GM21528 (cell line): ENCODE measurements around the gene RGP1.

Experiments
- ATAC-seq: cut with Tn5 transposase; IDR thresholded peaks from one replicate; pipeline ENCODE4 v1.9.1; 2021; ENCODE audit warnings: mild to moderate bottlenecking, moderate library complexity; ENCODE audit not compliant: unreplicated experiment, low FRiP score

RGP1 gene

DNA sequence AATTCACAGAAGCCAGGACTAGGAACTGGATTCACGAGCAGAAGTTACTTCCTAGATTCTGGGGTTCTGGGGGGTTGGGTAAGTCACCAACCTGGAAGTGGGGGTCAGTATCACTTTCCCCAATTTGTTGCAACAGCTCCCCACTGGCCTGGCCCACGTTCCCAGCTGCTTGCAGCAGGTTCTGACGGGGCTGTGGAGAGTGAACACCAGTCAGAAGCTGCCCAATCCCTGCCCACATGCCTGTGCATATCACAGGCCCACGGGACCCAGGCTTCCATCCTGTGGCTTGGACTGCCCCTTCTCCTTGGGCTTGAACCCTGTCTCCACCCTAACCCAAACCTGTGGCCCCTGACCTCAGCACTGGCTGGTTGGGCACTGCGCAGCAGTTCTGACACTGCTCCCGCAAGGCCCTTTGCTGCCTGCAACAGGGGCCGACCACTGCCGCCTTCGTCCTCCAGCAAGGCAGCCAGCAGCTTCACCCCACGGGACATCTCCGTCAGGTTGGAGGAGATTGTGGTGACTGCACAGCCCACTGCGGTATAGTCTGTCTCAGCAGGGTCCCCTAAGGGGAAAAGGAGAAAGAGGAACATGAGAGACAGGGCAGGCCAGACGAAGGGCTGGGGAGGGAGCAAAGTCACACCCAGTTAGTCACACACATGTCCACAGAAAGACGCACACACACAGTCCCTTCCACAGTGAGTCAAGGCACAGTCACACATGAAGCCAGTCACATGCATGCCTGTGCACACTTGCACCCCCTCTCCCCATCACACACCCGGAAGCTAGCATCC is 30.2 kb upstream of the RGP1 start:
- no peak for ATAC-seq

DNA sequence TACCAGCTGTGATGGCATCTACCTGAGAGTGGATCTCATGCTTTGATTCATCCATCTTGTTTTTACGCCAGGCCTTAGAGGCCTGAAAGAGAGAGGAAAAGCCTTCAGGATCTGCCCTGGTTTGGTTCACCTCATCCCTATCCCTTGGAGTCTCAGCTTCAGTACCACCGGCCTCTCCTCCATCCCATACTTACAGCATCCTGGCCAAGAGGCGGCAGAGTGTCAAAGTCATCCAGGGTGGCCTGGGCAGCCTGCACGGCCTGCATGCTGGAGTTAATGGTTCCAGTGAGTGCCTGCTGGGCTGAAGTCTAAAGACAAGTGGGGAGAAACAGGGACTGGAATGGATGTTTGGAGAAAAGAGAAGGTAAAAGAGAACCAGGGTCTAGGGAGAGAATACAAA is 29.5 kb upstream of the RGP1 start:
- ATAC-seq, result no peak

DNA sequence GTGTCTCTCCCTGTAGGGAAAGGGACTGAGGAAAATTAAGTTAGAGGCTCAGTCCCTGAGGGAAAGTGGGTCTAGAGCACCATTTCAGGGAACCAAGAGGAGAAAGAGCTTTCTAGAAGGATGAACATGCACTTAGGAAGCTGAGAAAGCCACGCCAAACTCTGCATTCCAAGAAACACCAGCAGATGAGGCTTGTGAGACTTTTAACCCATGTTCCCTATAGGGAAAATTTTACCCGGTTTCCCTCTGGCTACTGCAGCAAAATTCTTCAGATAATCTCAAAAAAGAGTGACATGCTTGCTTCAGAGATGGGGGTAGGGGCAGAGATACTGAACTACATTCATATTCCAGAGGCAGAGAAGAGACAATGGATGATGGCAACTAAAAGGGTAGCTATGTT is 25.7 kb upstream of the RGP1 start:
- ATAC-seq, result no peak

GRCh38 chr9:35723908-35724307 is 25.2 kb upstream of the RGP1 start:
- ATAC-seq, result no peak

GRCh38 chr9:35725362-35725761 is 23.7 kb upstream of the RGP1 start:
- ATAC-seq, result no peak

- ATAC-seq, result no peak
Measured at GRCh38 chr9:35726931-35727330, 22.2 kb upstream of the RGP1 start.

DNA sequence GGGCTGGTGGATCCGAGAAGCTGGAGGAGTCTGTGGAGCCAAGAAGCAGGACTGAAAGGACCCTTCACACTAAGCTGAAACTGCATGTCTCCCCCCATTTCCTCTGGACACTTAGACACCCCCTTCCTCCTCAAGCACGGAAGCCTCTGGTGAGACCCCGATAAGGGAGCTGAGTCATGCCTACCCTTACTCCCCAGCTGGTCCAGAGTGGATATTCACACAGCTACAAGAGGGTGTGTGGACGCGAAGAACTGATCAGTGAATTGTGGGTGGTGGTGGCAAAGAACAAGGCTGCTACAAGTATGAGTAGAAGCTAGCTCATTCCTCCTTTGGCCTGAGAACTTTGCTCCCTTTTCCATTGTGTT is 21.4 kb upstream of the RGP1 start:
- no peak for ATAC-seq

DNA sequence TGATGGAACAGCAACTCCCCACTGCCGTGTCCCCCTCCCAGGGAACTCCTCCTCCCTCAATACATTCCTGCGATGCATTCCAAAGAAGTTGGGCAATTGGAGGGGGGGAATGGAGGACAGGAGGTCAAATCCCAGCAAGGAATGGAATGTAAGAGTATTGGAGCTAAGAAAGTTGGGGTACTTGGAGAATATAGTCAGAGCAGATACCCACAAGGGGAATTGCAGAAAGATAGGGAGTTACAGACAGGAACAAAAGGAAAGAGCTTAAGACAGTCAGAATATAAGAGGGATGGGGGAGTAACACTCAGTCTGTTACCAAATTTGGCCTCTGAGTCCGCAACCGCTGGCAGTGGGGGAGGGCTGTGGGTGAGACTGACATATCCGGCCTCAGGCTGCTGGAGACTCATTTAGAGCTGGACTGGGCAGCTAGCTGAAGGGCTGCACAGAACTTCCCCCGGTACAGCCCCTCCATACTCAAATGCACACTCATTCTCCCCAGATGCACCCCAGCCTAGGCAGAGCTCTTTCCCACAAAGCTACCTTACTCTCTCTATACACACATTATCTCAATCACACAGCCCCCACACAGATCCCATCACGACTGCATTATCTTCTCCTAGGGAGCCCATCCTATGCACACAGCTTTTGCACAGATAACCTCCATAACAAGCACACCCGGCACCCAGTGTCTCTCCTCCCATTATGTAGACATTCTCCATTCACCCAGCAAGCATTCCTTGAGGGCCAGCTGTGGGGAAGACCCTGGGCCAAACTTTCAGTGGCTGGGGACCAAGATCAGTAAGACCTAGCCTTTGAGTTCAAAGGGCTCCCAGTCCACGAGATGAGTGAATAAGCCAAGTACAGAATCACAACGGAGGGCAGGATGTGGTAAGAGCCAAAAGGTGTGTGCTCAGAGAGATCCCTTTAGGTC is 20.8 kb upstream of the RGP1 start:
- ATAC-seq, result no peak

DNA sequence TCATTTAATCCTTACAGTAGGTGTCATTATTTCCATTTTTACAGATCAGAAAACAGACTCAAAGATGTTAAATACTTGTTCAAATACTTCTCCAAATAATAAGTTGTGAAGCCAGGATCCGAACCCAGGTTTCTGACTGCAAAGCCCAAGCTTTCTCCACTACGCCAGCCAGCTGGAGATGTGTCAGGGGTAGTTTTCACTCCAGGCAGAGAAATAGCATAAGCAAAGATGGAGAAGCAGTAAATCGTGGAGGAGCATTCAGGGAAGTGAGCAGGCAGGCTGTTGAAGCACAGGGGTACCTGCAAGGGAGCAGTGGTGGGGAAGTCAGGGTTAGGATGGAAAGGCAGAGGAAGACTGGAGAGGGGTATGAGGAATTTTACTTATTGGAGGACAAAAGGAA is 20.0 kb upstream of the RGP1 start:
- ATAC-seq, result no peak

DNA sequence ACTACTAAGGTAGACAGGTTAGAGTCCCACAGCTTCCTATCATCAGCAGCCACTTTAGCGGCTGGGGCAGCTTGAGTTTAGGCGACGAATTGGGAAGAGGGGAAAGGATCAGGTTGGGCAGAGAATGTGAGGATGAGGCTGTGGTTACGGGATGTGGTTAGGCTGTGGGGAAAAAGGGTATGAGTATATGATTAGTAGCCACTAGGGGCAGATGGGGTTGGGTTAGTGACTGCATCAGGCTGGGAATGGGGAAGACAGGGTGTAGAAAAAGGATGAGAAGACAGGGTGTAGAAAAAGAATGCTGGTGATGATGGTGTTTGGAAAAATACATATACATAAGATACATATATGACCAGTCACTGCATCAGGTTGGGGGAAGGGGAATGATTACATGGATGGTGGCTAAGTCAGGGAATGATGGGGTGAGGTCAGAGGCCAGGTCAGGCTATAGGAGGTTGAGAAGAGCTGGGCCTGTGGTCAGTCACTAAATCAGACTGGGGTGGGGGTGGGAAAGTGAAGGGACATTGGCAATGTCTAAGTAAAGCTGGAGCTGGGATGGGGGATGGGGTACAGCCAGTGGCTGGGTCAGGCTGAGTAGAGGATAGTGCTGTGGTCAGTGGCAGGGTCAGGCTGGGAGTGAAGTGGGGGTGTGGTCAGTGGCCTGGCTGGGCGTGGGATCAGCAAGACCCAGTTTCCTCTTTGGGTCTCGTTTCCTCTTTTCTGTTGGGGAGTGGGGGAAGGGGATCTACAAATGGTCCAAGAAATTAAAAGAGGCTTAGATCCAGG is 19.2 kb upstream of the RGP1 start:
- ATAC-seq, result no peak

DNA sequence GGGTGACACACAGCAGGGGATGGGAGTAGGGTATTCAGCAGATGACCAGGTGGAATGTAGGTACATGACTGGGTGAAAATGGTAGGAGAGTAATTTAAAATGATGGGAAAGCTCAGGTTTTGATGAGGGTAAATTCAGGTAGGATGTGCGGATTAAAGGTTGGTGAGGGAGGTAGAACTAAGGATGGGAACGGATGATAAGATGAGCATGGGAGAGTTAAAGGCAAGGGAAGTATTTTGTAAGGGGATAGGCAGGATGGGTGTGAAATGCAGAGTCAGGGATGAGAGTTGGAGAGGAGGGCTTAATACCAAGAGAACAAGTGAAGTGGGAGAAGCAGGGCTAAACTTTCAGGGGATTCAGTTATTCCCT is 18.6 kb upstream of the RGP1 start:
- no peak for ATAC-seq

GRCh38 chr9:35731415-35732184 is 17.5 kb upstream of the RGP1 start:
- ATAC-seq, result no peak

DNA sequence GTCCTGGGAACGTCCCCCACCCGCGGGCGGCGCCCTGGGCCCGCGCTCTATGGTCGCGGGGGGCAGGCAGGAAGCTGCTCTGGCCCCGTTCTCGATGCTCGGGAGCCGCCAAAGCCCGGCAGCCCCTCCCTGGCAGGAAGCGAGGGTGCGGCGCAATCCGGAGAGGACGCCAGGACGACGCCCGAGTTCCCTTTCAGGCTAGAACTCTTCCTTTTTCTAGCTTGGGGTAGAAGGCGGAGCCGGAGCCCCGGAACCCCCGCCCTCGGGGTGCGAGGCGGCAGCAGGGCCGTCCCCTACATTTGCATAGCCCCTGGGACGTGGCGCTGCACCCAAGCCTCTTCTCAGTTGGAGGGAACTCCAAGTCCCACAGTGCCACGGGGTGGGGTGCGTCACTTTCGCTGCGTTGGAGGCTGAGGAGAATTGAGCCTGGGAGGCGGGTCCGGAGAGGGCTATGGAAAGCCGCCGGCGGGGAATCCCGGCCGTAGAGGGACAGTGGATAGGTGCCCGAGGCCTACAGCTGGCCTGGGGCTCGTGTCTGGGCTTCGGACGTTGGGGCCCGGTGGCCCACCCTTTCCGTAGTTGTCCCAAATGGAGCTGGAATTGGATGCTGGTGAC is 16.8 kb upstream of the RGP1 start, which contains the start of the genes CREB3 and TLN1:
CREB3 (plus strand) TSS at position 482 of the 615 bp plus-strand sequence; CDS start at position 589, 107 bp downstream.
TLN1 (minus strand) TSS at position 11 of the 615 bp plus-strand sequence. CDS start 6,501 bp downstream, outside the sequence.
- peak; percentile 83 for ATAC-seq

DNA sequence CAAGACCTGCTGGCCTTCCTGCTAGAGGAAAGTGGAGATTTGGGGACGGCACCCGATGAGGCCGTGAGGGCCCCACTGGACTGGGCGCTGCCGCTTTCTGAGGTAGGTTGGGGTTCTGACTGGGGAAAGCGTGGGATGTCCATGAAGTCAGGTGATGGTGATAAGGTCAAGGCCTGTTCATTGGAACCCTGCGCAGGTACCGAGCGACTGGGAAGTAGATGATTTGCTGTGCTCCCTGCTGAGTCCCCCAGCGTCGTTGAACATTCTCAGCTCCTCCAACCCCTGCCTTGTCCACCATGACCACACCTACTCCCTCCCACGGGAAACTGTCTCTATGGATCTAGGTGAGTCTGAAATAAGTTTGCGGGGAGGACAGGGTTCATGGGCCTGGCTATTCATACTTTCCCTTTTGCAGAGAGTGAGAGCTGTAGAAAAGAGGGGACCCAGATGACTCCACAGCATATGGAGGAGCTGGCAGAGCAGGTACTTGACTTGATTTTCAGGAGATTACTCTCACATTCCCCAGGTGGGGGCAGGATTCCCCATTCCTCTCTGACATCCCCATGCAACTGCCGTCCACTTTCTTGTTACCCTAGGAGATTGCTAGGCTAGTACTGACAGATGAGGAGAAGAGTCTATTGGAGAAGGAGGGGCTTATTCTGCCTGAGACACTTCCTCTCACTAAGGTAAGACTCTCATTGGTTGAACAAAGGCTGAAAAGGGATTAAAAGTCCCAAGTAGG is 16.1 kb upstream of the RGP1 start:
- ATAC-seq, result peak; percentile 7

GRCh38 chr9:35734096-35734495 is 15.0 kb upstream of the RGP1 start:
- no peak for ATAC-seq

- ATAC-seq, result no peak
Measured at GRCh38 chr9:35736201-35736633, 12.9 kb upstream of the RGP1 start.

DNA sequence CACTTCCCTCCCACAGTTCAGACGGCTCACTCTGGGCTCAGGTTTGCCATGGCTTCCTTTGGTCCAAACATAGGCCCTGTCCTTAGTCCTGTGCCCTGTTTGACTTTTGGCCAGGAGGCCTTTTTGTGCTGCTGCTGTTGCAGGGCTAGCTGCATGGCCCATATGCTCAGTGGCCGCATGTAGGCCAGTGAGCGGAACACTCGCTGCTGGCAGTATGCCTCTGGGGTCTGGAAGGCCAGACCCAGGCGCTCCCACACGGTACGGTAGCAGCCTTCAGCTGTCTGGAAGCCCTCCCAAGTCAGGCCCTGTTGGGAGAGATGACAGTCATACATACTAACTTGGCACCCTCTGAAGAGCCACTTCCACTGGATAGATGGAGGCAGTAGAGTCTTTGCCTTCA is 11.9 kb upstream of the RGP1 start:
- ATAC-seq, result no peak

DNA sequence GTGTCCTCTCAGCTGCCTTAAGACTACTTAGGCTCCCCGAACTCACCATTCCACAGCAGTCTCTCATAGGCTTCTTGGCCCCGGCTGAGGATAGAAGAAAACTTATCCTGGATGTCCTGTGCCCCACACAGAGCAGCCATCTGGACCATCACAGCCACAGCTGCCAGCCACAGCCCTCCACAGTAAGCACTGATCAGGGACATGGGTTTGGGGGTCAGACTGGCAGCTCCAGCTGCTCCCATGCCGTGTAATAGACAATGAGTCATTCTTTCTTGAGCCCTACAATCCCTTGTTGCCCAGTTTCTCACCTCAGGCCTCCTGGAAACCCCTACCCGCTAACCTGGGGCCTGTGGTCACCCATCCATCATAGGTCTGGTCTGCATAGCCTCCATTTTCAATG is 10.9 kb upstream of the RGP1 start:
- no peak for ATAC-seq

GRCh38 chr9:35738924-35739323 is 10.2 kb upstream of the RGP1 start:
- ATAC-seq, result no peak
